ENCODE measurements around the gene ZNF358. TPM values are rescaled to one million over a fixed set of nuclear protein-coding genes. Genes with fewer than 3 reads are reported as not detected.

ZNF358 gene
- total and polyA plus RNA-seq, 2 of the 13 experiments (the other 11 are each of a cell fraction or from before 2014, with no cell fraction given) = 9.1 to 37.0 TPM

DNA sequence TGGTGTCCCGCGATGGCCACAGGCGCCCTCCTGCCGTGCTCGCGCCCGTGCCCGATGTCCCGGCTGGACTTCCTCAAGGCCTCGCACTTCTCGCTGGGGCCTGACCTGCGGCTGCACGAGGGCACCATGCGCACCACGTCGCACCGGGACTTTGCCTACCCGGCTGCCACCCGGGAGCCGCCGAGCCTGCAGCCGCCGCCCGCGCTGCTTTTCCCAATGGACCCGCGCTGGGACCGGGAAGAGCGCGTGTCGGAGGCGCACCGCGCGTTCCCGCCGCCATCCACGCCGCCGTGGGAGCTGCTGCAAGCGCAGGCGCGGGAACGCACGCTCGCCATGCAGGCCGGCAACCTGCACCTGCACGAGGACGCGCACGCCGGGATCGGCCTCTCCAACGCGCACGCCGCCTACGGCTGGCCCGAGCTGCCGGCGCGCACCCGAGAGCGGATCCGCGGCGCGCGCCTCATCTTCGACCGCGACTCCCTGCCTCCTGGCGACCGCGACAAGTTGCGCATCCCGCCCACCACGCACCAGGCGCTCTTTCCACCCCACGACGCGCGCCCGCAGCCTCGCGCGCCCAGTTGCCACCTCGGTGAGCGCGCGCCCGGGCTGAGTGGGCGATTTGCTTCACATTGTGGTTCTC lies 15.0 kb upstream of the ZNF358 start (continued):
- TF ChIP-seq PTBP1 (IDR thresholded peaks at IDR 0.05; ENCODE audit: low read depth, low read length, poor library complexity, severe bottlenecking) = no peak
- TF ChIP-seq, protein P1, sequence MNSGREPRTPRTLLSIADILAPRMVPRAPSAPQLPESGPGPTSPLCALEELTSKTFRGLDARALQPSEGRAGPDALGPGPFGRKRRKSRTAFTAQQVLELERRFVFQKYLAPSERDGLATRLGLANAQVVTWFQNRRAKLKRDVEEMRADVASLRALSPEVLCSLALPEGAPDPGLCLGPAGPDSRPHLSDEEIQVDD (CRISPR knock-in tag; IDR thresholded peaks at IDR 0.05; ENCODE audit: borderline replicate concordance) = peak; percentile 25; the same call in 1 of the 2 replicates
- TF ChIP-seq, protein P2, sequence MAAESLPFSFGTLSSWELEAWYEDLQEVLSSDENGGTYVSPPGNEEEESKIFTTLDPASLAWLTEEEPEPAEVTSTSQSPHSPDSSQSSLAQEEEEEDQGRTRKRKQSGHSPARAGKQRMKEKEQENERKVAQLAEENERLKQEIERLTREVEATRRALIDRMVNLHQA (CRISPR knock-in tag; IDR thresholded peaks at IDR 0.05) = no peak
- TF ChIP-seq ZNF33B (CRISPR knock-in tag; IDR thresholded peaks at IDR 0.05) = no peak
- TF ChIP-seq ZNF766 (CRISPR knock-in tag; IDR thresholded peaks at IDR 0.05; ENCODE audit: borderline replicate concordance) = peak; percentile 82; the same call in 1 of the 2 replicates
- TF ChIP-seq ZNF224 (CRISPR knock-in tag; IDR thresholded peaks at IDR 0.05) = no peak
- TF ChIP-seq MAFG (CRISPR knock-in tag; IDR thresholded peaks at IDR 0.05) = no peak
- no peak for TF ChIP-seq TCF12 (IDR thresholded peaks at IDR 0.05)
- peak; percentile 39; the same call in 1 of the 2 replicates for TF ChIP-seq TCF12 (CRISPR knock-in tag; IDR thresholded peaks at IDR 0.05)
- TF ChIP-seq ZMYM4 (CRISPR knock-in tag; IDR thresholded peaks at IDR 0.05) = no peak
- peak; percentile 70; the same call in 1 of the 2 replicates for TF ChIP-seq ZSCAN12 (CRISPR knock-in tag; IDR thresholded peaks at IDR 0.05)
- no peak for TF ChIP-seq ZNF549 (CRISPR knock-in tag; IDR thresholded peaks at IDR 0.05)
- no peak for TF ChIP-seq RFX5 (IDR thresholded peaks at IDR 0.05; ENCODE audit: low read depth, low read length)
- TF ChIP-seq SMARCE1 (IDR thresholded peaks at IDR 0.05; ENCODE audit: borderline replicate concordance) = no peak
- TF ChIP-seq, protein P3, sequence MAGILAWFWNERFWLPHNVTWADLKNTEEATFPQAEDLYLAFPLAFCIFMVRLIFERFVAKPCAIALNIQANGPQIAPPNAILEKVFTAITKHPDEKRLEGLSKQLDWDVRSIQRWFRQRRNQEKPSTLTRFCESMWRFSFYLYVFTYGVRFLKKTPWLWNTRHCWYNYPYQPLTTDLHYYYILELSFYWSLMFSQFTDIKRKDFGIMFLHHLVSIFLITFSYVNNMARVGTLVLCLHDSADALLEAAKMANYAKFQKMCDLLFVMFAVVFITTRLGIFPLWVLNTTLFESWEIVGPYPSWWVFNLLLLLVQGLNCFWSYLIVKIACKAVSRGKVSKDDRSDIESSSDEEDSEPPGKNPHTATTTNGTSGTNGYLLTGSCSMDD (CRISPR knock-in tag; IDR thresholded peaks at IDR 0.05) = no peak
- TF ChIP-seq GATAD2A (CRISPR knock-in tag; IDR thresholded peaks at IDR 0.05) = no peak
- no peak for TF ChIP-seq RCOR2 (CRISPR knock-in tag; IDR thresholded peaks at IDR 0.05)
- no peak for TF ChIP-seq RBAK (CRISPR knock-in tag; IDR thresholded peaks at IDR 0.05)
- TF ChIP-seq ZNF850 (CRISPR knock-in tag; conservative IDR thresholded peaks at IDR 0.05) = no peak
- TF ChIP-seq, protein P4, sequence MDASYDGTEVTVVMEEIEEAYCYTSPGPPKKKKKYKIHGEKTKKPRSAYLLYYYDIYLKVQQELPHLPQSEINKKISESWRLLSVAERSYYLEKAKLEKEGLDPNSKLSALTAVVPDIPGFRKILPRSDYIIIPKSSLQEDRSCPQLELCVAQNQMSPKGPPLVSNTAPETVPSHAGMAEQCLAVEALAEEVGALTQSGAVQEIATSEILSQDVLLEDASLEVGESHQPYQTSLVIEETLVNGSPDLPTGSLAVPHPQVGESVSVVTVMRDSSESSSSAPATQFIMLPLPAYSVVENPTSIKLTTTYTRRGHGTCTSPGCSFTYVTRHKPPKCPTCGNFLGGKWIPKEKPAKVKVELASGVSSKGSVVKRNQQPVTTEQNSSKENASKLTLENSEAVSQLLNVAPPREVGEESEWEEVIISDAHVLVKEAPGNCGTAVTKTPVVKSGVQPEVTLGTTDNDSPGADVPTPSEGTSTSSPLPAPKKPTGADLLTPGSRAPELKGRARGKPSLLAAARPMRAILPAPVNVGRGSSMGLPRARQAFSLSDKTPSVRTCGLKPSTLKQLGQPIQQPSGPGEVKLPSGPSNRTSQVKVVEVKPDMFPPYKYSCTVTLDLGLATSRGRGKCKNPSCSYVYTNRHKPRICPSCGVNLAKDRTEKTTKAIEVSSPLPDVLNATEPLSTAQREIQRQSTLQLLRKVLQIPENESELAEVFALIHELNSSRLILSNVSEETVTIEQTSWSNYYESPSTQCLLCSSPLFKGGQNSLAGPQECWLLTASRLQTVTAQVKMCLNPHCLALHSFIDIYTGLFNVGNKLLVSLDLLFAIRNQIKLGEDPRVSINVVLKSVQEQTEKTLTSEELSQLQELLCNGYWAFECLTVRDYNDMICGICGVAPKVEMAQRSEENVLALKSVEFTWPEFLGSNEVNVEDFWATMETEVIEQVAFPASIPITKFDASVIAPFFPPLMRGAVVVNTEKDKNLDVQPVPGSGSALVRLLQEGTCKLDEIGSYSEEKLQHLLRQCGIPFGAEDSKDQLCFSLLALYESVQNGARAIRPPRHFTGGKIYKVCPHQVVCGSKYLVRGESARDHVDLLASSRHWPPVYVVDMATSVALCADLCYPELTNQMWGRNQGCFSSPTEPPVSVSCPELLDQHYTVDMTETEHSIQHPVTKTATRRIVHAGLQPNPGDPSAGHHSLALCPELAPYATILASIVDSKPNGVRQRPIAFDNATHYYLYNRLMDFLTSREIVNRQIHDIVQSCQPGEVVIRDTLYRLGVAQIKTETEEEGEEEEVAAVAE (CRISPR knock-in tag; IDR thresholded peaks at IDR 0.05; ENCODE audit: borderline replicate concordance) = no peak
- no peak for TF ChIP-seq RAD51 (IDR thresholded peaks at IDR 0.05; ENCODE audit: borderline replicate concordance)
- TF ChIP-seq AKAP8 (CRISPR knock-in tag; IDR thresholded peaks at IDR 0.05) = 0 out of 2 replicates have a peak, but pooled peaks have one; percentile 54
- no peak for TF ChIP-seq SRSF4 (IDR thresholded peaks at IDR 0.05; ENCODE audit: low read depth, low read length, poor library complexity, severe bottlenecking)
- TF ChIP-seq RFXAP (CRISPR knock-in tag; IDR thresholded peaks at IDR 0.05; ENCODE audit: borderline replicate concordance) = no peak

Measured in HepG2 (cell line).